HG03045 (cell line): ENCODE results near the gene RUNDC3A.
"Not testable (repeated sequence)": the region's sequence is repeated elsewhere in the genome, so short reads cannot be mapped to it uniquely, and the experiment has no call there.

ENCODE experiments used
- ATAC-seq: cut with Tn5 transposase; IDR thresholded peaks from one replicate; pipeline ENCODE4 v1.9.1; 2021; ENCODE audit warnings: mild to moderate bottlenecking, moderate library complexity; ENCODE audit not compliant: unreplicated experiment

RUNDC3A gene

DNA sequence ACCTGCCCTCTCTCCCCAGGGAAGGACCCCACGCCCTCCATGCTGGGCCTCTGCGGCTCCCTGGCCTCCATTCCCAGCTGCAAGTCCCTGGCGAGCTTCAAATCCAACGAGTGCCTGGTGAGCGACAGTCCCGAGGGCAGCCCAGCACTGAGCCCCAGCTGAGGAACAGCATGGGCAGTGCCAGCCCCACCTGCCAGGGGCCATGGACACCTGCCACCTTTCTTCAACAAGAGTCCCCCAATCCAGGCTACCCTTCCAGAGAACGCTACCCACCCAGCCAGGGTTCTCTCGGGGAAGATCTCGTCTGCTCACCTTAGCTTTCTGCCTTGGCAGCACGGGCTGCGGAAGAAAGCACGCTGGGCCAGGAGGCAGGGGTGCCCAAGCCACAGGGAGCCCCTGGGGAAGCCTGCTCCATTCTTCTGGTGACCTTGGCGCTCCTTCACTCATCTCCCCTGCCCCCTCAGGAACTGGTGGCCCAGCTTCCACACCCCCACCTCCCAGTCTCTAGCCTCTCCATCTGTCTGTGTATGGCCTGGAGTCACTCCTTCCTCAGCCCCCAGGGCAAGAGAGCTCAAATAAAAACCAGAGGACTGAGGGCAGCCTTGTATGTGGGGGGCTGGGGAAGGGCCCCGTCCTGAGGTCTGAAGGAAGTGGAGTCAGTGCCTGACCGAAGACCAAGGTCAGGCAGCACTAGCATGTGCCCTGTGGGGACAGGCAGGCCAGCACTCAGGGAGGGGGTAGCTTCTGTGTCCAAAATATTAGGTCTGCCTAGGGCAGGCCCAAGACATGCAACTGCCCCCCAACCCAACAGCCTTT, 9.9 kb downstream of the RUNDC3A start:
- ATAC-seq, result no peak

DNA sequence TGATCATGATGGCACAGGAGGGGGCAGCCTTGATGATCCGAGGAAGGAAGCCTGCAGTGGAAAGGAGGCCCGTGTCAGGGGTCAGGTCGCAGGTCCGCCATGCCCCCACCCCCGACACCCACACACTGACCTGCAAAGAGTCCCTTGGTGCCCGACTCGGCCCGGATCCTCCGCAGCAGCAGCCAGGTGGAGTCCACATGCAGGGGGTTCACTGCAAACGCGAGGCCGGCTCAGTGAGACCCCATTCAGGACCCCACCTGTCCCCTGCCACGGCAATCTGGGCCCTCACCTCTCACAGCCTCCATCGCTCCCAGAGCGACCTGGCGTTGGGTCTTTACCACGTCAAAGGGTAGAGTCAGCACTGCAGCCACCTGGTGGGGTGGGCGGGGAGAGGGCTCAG, 11.7 kb downstream of the RUNDC3A start:
- no peak for ATAC-seq

DNA sequence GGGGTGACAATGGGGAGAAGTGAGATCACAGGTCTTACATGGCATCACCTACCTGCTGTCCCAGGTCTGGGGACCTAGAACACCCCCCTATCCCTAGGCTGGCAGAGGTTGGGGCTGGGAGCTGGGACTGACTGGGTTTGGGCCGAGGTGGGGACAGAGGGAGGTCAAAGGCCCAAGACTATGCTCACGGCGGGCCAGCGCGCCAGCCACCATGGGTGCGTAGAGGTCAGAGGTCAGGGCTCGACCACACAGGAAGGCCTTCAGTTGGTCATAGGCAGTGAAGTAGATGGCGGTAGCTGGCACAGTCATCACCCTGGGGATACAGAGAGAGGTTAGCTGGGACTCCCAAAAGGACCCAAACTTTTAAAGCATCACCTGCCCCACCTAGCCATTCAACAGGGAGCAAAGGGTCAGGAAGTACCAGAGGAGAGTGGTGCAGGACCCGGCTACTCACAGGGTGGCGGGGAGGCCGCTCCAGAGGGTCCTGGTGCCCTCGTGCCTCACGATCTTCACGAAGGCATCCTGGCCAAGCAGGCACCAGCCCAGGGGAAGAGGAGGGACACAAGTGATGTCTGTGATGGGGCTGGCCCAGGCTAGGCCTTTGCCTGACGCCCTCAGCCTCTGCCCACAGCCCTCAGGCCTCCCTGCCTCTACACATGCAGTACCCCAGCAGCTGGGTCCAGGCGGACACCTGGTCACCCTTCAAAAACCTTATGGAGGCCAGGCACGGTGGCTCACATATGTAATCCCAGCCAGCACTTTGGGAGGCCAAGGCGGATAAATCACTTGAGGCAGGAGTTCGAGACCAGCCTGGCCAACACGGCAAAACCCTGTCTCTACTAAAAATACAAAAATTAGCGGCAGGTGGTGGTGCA, 13.1 kb downstream of the RUNDC3A start:
- no peak for ATAC-seq

DNA sequence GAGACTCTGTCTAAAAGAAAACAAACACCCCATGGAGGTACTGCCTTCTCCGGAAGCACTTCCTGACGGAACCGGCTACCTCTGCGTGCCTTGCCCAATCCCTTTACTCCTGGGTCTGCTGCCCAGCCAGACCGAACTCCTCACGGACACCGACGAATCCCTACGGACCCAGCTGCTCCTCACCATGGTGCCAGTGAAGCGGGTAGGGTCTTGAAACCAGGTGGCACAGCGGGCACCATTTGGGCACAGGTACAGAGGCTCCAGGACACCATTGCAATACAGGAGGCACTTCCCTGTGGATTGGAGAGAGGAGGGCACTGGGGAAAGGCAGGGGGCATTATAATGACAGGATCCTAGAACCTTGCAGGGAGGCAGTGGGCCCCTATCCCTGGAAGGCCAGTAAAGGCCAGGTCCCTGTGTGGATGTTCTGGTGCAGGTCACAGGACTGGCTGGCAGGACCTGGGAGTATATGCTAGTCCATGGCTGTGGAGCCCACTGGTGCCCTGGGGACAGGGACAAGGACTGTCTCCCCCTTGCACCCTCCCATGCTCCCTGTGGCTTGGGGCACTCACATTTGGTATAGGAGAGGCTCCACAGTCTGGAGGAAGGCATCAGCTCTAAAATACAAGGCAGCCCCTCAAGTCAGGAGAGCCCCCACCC, 14.0 kb downstream of the RUNDC3A start:
- ATAC-seq, result no peak

DNA sequence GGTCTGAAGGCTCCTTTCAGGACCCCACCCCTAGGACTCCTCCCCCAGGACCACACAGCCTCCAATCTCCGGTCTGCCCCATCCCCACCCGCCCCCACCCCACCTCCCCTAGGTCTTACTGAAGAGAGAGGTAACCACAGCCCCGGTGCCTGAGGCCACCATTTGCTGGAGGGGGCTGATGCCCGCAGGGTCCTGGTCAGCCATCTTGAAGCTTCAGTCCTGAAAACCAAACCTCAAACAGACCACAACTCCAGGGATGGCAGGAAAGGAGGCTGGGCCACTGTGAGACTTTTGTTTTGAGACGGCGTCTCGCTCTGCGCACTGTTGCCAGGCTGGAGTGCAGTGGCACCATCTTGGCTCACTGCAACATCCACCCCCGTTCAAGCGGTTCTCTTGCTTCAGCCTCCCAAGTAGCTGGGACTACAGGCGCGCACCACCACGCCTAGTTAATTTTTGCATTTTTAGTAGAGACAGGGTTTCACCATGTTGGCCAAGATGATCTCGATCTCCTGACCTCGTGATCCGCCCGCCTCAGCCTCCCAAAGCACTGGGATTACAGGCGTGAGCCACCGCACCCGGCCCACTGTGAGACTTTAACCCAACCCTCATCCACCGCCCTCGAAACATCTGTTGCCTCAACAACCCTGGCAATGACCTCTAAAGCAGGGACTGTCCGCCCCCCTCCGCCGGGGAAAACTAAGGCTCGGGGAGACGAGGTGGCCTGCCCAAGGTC, 15.1 kb downstream of the RUNDC3A start:
- no peak for ATAC-seq

DNA sequence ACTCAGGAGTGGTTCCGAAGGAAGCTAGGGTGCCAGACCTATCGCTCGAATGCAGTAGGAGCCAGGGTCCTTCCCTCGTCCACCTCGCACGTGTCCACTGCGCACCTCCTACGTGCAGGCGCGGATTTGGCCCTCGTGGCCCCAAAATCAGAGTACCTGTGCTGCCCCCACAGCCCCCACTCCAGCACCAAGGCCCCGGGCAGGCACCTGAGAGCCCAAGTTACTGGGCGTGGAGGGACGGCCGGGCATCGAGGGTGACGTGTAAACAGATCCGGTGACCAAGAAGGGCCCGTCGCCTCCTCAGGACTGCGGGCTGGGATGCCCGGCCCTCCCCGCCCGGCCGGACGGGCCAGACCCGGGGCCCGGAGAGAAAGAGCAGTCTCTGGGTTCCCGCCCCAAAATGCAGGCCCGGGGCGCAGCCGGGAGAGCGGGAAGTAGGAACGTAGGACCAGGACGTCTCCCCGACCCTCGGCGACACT, 15.7 kb downstream of the RUNDC3A start:
- ATAC-seq, result no peak

DNA sequence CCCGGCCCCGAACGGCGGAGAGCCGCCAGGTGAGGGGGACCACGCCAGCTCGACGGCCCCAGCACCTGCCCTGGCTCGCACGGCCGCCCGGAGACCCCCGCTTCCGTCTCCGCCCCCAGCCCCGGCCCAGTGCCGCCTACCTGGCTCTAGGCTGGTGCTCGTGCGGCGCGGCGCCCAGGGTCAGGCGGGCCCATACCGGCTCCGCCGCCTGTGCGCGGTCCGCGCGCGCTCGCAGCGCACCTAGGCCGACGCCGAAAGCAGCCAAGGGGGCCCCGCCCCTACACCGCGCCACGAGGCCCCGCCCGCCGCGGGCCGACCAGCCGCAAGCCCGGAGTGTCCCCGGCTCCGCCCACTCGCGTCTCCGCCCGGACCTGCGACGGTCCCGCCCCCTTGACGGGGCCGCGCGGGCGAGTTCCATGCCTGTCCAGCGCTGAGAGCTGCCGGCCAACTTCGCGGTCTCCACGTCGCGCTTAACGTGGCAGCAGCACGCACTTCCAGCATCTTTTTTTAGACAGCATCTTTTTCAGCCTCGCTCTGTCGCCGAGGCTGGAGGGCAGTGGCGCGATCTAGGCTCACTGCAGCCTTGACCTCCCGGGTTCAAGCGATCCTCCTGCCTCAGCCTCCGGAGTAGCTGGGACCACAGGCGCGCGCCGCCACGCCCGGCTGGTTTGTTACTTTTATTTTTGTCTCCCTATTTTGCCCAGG, 16.3 kb downstream of the RUNDC3A start, which contains the start of gene SLC25A39:
TSS of gene SLC25A39 (minus strand) at position 253 of the 705 bp plus-strand sequence. CDS start 1,261 bp downstream, outside the sequence.
- ATAC-seq, result peak; percentile 60

DNA sequence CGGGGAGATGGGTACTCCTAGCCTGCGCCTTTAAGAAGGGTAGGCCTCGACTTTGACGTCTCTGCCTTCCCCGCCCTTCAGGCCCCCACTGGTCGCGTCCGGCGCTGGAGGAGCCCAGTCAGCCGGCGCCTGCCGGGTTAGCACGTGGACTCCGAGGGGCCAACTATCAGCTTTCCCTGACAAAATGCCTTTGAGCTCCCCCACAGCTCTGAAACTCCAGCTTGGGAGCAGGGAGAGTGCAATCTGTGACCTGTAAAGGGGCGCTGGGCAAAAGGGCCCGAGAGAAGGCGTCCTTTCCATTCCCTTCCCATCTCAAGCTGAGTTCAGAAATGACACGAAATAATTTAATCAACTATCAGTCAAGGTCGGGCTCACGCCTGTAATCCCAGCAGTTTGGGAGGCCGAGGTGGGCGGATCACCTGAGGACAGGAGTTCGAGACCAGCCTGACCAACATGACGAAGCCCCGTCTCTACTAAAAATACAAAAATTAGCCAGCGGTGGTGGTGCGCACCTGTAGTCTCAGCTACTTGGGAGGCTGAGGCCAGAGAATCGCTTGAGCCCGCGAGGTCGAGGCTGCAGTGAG, 18.6 kb downstream of the RUNDC3A start:
- peak; percentile 41 for ATAC-seq

DNA sequence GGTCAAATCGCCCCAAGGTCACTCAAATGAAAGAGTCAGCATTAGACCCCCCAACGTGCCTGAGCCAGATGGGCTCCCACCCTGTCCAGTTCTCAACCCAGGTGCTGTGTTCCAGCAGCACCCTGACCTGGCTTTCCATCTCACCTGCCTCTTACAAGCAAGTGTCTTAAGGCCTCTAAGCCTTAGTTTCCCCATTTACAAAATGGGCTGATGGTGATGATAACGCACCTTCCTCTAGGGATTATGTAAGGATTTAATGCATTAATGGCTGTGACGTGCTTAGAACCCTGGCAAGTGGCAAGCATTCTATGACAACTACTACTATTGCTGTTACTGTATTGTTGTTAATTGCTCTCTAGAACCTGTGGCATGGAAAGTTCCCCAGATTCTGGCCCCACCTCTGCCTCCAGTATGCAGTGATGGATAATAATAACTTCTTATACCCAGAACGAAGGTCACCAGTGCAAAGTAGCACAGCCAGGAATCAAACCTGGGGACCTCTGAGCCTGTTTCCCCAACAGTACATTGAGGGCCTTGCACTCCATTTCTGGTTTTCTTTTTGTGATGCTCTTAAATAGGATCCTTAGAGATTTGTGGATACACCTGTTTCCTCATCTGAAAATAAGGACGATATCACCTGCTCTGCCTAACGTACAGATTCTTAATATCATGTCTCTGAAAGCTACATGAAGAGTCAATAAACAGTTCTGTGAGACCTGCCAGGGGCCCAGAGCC, 19.5 kb downstream of the RUNDC3A start:
- no peak for ATAC-seq

DNA sequence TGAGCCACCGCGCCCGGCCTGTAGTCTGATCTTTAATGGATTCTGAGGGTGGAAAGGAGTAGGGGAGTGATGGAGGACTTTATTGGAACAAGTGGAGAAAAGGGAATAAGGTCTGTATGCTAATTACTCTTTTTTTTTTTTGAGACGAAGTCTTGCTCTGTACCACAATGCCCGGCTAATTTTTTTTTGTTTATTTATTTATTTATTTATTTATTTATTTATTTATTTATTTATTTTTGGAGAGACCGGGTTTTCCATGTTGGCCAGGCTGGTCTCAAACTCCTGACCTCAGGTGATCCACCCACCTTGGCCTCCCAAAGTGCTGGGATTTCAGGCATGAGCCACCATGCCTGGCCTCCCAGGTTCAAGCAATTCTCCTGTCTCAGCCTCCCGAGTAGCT, 21.1 kb downstream of the RUNDC3A start:
- not testable (repeated sequence) for ATAC-seq

DNA sequence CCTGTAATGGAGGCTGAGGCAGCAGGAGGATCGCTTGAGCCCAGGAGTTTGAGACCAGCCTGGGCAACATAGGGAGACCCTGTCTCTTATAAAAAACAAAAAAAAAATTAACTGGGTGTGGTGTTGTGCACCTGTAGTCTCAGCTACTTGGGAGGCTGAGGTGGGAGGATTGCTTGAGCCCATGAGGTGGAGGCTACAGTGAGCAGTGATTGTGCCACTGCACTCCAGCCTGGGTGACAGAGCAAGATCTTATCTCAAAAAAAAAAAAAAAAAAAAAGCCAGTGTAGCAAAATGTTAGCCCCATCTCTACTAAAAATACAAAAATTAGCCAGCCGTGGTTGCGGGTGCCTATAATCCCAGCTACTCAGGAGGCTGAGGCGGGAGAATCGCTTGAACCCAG, 21.9 kb downstream of the RUNDC3A start:
- not testable (repeated sequence) for ATAC-seq

DNA sequence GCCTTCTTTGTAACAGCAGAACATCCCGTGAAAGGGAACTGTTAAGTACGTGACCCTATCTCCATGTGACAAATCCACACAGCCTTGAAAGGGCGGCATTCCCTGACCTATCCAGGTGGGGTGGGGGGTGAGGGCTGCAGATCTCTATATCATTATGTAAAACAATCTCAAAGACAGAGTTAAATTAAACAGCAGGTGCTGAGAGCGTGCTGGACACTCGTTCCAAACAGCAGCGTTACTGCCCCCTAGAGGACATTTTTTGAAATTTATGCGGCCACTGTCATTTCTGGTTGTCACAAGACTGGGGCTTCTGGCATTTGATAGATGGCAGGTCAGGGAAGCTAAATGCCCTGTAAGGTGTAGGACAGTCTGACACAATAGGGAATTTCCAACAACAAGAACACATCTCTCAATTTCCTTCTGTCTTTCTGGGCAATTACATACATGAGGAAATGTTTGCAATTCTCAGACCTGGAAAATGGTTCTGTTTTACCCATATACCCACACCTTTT, 22.9 kb downstream of the RUNDC3A start:
- no peak for ATAC-seq

DNA sequence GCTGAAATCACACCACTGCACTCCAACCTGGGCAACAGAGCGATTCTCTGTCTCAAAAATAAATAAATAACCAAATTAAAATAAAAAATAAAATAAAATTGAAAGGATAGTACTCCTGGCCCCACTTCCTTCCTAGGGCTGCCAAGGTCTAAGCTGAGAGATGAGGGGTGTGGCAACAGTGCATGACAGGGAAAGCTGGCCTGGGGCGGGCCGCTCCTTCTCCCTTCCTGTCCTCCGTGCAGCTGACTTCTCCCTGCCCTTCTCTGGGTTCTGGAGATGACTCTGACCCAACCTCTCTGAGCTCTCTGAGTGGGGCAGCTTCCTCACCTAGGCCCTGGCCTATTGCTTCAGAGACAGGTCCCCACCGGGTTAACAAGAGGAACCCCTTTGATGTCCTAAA, 25.0 kb downstream of the RUNDC3A start:
- ATAC-seq, result no peak

DNA sequence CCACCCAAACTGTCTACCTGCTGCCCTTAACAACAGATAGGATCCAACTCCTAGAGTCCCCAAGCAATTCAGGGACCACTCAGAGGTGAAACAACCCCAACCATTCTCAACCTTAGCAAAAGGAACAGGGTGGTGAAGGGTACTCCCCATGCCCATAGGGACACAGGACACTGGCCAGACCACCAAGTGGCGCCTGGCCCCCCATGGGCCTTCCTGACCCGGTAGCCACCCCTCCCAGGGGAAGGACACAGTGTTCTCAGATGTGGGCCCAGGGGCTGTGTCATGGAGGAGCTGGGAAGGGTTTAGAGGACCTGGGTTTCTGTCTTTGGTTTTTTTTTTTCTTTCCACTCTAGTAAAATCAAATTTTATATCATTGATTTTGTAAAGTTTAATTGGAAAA, 25.9 kb downstream of the RUNDC3A start:
- no peak for ATAC-seq

DNA sequence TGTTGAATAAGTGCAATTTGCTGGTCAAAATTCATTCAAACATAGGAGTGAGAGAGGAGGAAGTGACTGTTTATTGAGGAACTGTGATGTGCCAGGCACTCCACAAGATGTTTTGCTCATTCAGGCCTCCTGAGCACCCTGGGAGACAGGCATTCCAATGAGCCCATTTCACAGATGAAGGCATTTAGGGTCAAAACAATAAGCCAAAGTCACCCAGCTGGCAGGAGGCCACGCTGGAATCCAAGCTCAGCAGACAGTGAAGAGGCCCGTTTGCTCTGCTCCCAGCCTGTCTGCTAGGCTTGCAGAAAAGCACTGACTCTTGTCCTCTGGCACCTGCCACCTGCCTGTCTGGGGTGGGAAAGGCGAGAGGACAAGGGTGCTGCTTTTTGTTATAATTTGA, 26.3 kb downstream of the RUNDC3A start:
- ATAC-seq, result no peak

DNA sequence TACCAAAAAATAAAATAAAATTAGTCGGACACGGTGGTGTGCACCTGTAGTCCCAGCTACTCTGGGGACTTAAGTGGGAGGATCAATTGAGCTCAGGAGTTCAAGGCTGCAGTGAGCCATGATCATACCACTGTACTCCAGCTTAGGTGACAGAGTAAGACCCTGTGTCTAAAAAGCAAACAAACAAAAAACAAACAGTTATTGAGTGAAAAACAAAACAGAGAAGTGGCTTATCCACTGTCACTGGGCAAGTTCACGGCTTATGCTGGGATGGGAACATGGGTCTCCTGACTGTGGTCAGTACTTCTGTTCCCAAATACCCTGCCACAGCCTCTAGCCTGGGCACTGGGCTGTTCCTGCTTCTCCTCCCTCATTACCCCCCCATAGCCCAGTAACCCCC, 27.2 kb downstream of the RUNDC3A start:
- ATAC-seq, result no peak

DNA sequence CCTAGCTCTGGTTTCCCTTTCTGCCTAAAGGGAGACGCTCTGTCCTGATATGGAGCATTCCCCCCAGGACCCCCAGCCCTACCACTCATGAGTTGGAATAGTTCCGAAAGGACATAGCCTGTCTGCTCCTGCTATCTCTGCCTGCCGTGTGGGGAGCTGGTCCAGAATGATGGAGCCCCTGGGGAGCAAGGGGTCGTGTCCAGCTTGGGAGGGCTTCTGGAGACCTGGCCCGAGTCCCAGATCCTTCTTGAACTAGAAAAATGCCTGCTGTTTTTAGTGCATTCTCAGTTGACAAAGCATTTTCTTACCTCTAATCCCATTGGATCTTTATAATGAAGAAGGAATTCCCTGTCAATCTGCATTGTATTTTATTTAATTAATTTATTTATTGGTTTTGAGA, 27.6 kb downstream of the RUNDC3A start:
- no peak for ATAC-seq

DNA sequence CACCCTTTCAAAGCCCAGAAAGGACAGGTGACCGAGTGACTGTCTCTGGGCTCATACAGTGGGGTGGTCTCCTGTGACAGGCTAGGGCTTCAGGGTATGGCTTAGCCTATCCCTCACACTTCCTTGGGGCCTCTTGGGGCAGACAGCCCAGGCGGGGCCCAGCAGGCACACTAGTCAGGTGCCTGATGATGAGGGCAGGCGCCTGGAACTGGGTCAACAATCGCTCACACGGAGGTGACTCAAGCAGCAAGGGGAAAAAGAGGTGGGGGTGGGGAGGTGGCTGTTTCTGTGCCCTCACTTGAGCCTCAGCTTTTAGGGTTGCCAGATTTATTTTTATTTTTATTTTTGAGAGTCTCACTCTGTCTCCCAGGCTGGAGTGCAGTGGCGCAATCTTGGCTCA, 30.3 kb downstream of the RUNDC3A start:
- no peak for ATAC-seq

DNA sequence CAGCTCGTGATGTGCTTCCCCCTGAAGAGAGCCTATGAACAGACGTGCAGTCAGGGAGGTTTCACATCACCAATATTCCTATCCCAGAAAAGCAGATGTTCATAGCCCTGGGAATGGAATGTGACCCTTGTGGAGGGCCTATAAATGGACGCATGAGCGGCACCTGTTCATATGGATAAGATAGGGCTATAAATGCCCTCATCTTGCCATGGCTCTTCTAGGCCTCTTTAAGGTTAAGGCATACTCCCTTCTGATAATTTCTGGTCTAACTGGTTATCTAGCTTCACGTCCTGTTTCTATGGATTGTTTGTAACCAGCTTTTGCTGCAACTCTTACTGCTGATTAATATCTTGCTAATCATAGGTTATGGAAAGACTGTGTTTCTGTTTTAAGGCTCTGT, 32.2 kb downstream of the RUNDC3A start:
- ATAC-seq, result not testable (repeated sequence)
